DOHH2 (cell line): ENCODE measurements around the gene MLKL.

Experiments
- CTCF ChIP-seq: fragments of 200-600 bp; sonication (generic); IDR thresholded peaks from one replicate; pipeline ENCODE4 v1.5.1; 2014; ENCODE audit warnings: antibody characterized with exemption, mild to moderate bottlenecking, low read depth, low read length; ENCODE audit not compliant: poor library complexity, severe bottlenecking
- EZH2phosphoT487 ChIP-seq: fragments of 200-600 bp; sonication (generic); IDR thresholded peaks from 2 replicates; pipeline ENCODE4 v1.6.1; 2017; ENCODE audit warnings: borderline replicate concordance, mild to moderate bottlenecking, antibody characterized with exemption, low read length, moderate library complexity, mixed read lengths

- no peak for TF ChIP-seq CTCF
- no peak for TF ChIP-seq EZH2phosphoT487
Measured at GRCh38 chr16:74732707-74733350, 32.2 kb upstream of the MLKL start.
